HCT116 (cell line): Measurements from ENCODE around the gene PRMT3. TPM values are rescaled to one million over a fixed set of nuclear protein-coding genes. Genes with fewer than 3 reads are reported as not detected.

Source experiments
- ATAC-seq: fragments of 200-7000 bp; cut with Tn5 transposase; 2 replicates; pipeline ENCODE4 v1.9.1; 2020; ENCODE audit warnings: mild to moderate bottlenecking, moderate library complexity
- BruUV-seq: library from RNA; stranded (reverse); fragments of 400-500 nt; replicated peaks from 2 replicates; lab custom pipeline; 2021; lab: Mats Ljungman, UMichigan
- CTCF ChIA-PET: fragments of 300-600 bp; sonication (Branson Sonifier 250); formaldehyde crosslinking; loops from one replicate; lab custom pipeline; 2021; ENCODE audit warnings: antibody characterized with exemption; lab: Charles Lee
- POLR2A ChIA-PET: fragments of 300-600, 350-600 bp; sonication (Branson Sonifier 250); formaldehyde crosslinking; loops from one replicate; lab custom pipeline; 2021; ENCODE audit warnings: antibody characterized with exemption; lab: Charles Lee
- RAD21 ChIA-PET, 2 experiments: fragments of 300-600 bp; sonication (Branson Sonifier 250); formaldehyde crosslinking; loops; one replicate each; lab custom pipeline; 2023; ENCODE audit warnings: low total read pairs in 2 of 2; ENCODE audit not compliant: uncharacterized antibody in 2 of 2, unreplicated experiment in 2 of 2, low non-redundant PET in 1 of 2; lab: Charles Lee
- DNase-seq: peaks from one replicate; pipeline ENCODE4 v3.0.0-alpha.2; 2010; ENCODE audit warnings: low read depth, low spot score
- H2AFZ ChIP-seq: fragments of 200-600 bp; shearing (Covaris generic), sonication (generic); 2 replicates; pipeline ENCODE4 v1.6.1; 2017; ENCODE audit warnings: low read depth, mixed run types, mixed read lengths, antibody characterized with exemption, low read length; ENCODE audit not compliant: poor library complexity, severe bottlenecking
- H3K27ac ChIP-seq: 2 replicates; pipeline ENCODE4 v1.5.1; 2012; ENCODE audit warnings: low read depth, low read length
- H3K27me3 ChIP-seq: fragments of 200-600 bp; sonication (generic); 2 replicates; pipeline ENCODE4 v1.6.1; 2016; ENCODE audit warnings: mixed run types, low read length, mixed read lengths; ENCODE audit not compliant: insufficient read depth
- H3K36me3 ChIP-seq, 2 experiments: fragments of 200-500 bp in 1 of 2; fragments of 200-600 bp in 1 of 2; sonication (Bioruptor generic) in 1 of 2; sonication (generic) in 1 of 2; 2 replicates each; pipeline versions ENCODE4 v1.5.1 to v1.6.1; 2014 to 2016; ENCODE audit warnings: low read length in 2 of 2, inconsistent platforms in 1 of 2, mixed read lengths in 1 of 2, mixed run types in 1 of 2; ENCODE audit not compliant: insufficient read depth in 2 of 2, control insufficient read depth in 1 of 2
- H3K4me1 ChIP-seq, 2 experiments: fragments of 200-600 bp in 1 of 2; sonication (generic) in 1 of 2; 2 replicates each; pipeline versions ENCODE4 v1.5.1 to v1.6.1; 2012 to 2017; ENCODE audit warnings: low read length in 2 of 2, inconsistent platforms in 1 of 2, mild to moderate bottlenecking in 1 of 2, mixed read lengths in 1 of 2, mixed run types in 1 of 2, moderate library complexity in 1 of 2; ENCODE audit not compliant: insufficient read depth in 2 of 2, control insufficient read depth in 1 of 2
- H3K4me2 ChIP-seq: fragments of 200-600 bp; sonication (generic); 2 replicates; pipeline ENCODE4 v1.6.1; 2017; ENCODE audit warnings: mixed run types, low read length, mixed read lengths
- H3K4me3 ChIP-seq, 2 experiments: fragments of 200-600 bp in 1 of 2; sonication (generic) in 1 of 2; replicated peaks in 1 of 2; 2 replicates each; pipeline ENCODE4 v1.5.1; 2011 to 2016; ENCODE audit warnings: low read length in 2 of 2, control low read depth in 1 of 2, low read depth in 1 of 2, mild to moderate bottlenecking in 1 of 2, mixed read lengths in 1 of 2, mixed run types in 1 of 2
- H3K79me2 ChIP-seq: fragments of 200-600 bp; sonication (generic); 2 replicates; pipeline ENCODE4 v1.6.1; 2017; ENCODE audit warnings: mild to moderate bottlenecking, mixed run types, low read length, moderate library complexity, mixed read lengths; ENCODE audit not compliant: insufficient read depth
- H3K9ac ChIP-seq: fragments of 200-600 bp; sonication (generic); 2 replicates; pipeline ENCODE4 v1.6.1; 2016; ENCODE audit warnings: low read length, mixed read lengths
- H3K9me2 ChIP-seq: fragments of 200-600 bp; sonication (generic), shearing (Covaris generic); 2 replicates; pipeline ENCODE4 v1.6.1; 2017; ENCODE audit warnings: mixed run types, mild to moderate bottlenecking, moderate library complexity; ENCODE audit not compliant: insufficient read depth
- H3K9me3 ChIP-seq, 2 experiments: fragments of 200-500 bp in 1 of 2; fragments of 200-600 bp in 1 of 2; sonication (Bioruptor generic) in 1 of 2; sonication (generic) in 1 of 2; 2 replicates each; pipeline ENCODE4 v1.6.1; 2014 to 2017; ENCODE audit warnings: low read length in 2 of 2, mixed read lengths in 2 of 2, inconsistent platforms in 1 of 2, low read depth in 1 of 2, mild to moderate bottlenecking in 1 of 2, mixed run types in 1 of 2, moderate library complexity in 1 of 2; ENCODE audit not compliant: control insufficient read depth in 1 of 2, insufficient read depth in 1 of 2
- H4K20me1 ChIP-seq: fragments of 200-600 bp; sonication (generic), shearing (Covaris generic); 2 replicates; pipeline ENCODE4 v1.6.1; 2017; ENCODE audit warnings: mixed run types, mild to moderate bottlenecking, moderate library complexity; ENCODE audit not compliant: insufficient read depth
- CEBPB ChIP-seq: IDR thresholded peaks from 2 replicates; pipeline ENCODE4 v1.6.1; 2012; ENCODE audit warnings: low read depth
- ELF1 ChIP-seq: IDR thresholded peaks from 2 replicates; pipeline ENCODE4 v1.6.1; 2012; ENCODE audit warnings: low read depth, borderline replicate concordance
- EZH2 ChIP-seq: fragments of 200-600 bp; sonication (generic); IDR thresholded peaks from 2 replicates; pipeline ENCODE4 v1.6.1; 2017; ENCODE audit warnings: antibody characterized with exemption, mixed run types
- EZH2phosphoT487 ChIP-seq: fragments of 200-600 bp; IDR thresholded peaks from 2 replicates; pipeline ENCODE4 v1.6.1; 2018; ENCODE audit warnings: antibody characterized with exemption, borderline replicate concordance
- MAX ChIP-seq: IDR thresholded peaks from 2 replicates; pipeline ENCODE4 v1.6.1; 2012
- SIN3A ChIP-seq: IDR thresholded peaks from 2 replicates; pipeline ENCODE4 v1.6.1; 2012; ENCODE audit warnings: low read depth
- SP1 ChIP-seq: IDR thresholded peaks from 2 replicates; pipeline ENCODE4 v1.6.1; 2012; ENCODE audit warnings: low read depth
- SRF ChIP-seq: IDR thresholded peaks from 2 replicates; pipeline ENCODE4 v1.6.1; 2012; ENCODE audit warnings: low read depth
- ZBTB33 ChIP-seq: IDR thresholded peaks from 2 replicates; pipeline ENCODE4 v1.6.1; 2011; ENCODE audit warnings: mild to moderate bottlenecking, low read length, moderate library complexity; ENCODE audit not compliant: insufficient replicate concordance; ENCODE audit errors: extremely low read depth
- ZFX ChIP-seq: fragments of 450-650 bp; IDR thresholded peaks from 2 replicates; pipeline ENCODE4 v1.6.1; 2017
- intact Hi-C: fragments of 100-400 bp; cut with micrococcal nuclease; formaldehyde crosslinking; loops from 2 replicates; pipeline ENCODE4 v1.10.0; 2022
- total RNA-seq: library from RNA; stranded (reverse); gene quantifications from one replicate; pipeline ENCODE4 v1.2.1, GENCODE V29; 2021; ENCODE audit not compliant: unreplicated experiment

Gene PRMT3
- total RNA-seq, 1 experiment from 2014 or later = 24.3 TPM

- H2AFZ ChIP-seq = no peak overlapping the region
- H3K9ac ChIP-seq = no peak overlapping the region
- TF ChIP-seq SRF = no peak
- TF ChIP-seq ZBTB33 = no peak
- TF ChIP-seq CEBPB = no peak
- TF ChIP-seq ZFX = no peak
- TF ChIP-seq EZH2phosphoT487 = no peak
- no peak for TF ChIP-seq SIN3A
- no peak for TF ChIP-seq ELF1
- TF ChIP-seq EZH2 = no peak
- no peak for TF ChIP-seq SP1
- TF ChIP-seq MAX = no peak
- no peak overlapping the region for H3K27ac ChIP-seq
- no peaks in the 10 kb centered on the region for H3K9me2 ChIP-seq
- H3K9me3 ChIP-seq = no peaks in the 10 kb centered on the region
- ChIA-PET RAD21 (no interaction called here), POLR2A (no interaction called here), CTCF (no interaction called here)
- H3K4me1 ChIP-seq = no peaks in the 10 kb centered on the region
- H3K27me3 ChIP-seq = no peaks in the 10 kb centered on the region
- H3K4me3 ChIP-seq = no peak overlapping the region
- no peak for DNase-seq
- no peak for ATAC-seq
- H3K4me2 ChIP-seq = no peak overlapping the region
- no peaks in the 10 kb centered on the region for H3K36me3 ChIP-seq
- H4K20me1 ChIP-seq = no peaks in the 10 kb centered on the region
- intact Hi-C loops = no loop called here
- no peaks in the 10 kb centered on the region for H3K79me2 ChIP-seq
- BruUV-seq = no TSS peak
These were observed 86.8 kb downstream of the PRMT3 start for GRCh38 chr11:20474176-20474881.
